Measurements from ENCODE around the gene CAMK2D.
"Not testable (repeated sequence)": the region's sequence is repeated elsewhere in the genome, so short reads cannot be mapped to it uniquely, and the experiment has no call there.

Gene CAMK2D

GRCh38 chr4:113761620-113762185 lies at the start of gene CAMK2D:
CAMK2D (minus strand) TSS chr4:113761738; CDS start chr4:113761068, 670 bp downstream.
- peak; percentile 70 for DNase-seq (ENCODE audit: low read depth)

DNA sequence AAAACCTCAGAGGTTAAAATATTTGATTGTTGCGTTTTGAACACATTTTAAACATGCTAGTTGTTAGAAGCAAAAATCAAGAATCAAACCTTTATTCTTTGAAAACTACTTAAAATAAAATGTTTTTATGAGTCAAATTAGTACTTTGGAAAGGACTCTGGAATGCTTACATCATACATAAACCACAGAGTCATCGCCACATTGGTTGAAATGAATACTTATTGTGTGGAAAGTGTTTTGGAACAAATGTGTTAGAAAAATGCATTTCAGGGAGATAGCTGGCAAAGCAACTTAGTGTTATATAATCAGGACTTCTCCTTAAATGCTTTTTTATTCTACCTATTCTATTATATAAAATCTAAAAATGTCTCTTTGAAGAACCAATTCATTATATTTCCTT lies 49.4 kb upstream of the CAMK2D start:
- peak; percentile 32 for DNase-seq (ENCODE audit: low read depth)

- DNase-seq (ENCODE audit: low read depth): no peak
Measured at GRCh38 chr4:113809311-113809710, 47.8 kb upstream of the CAMK2D start.

DNA sequence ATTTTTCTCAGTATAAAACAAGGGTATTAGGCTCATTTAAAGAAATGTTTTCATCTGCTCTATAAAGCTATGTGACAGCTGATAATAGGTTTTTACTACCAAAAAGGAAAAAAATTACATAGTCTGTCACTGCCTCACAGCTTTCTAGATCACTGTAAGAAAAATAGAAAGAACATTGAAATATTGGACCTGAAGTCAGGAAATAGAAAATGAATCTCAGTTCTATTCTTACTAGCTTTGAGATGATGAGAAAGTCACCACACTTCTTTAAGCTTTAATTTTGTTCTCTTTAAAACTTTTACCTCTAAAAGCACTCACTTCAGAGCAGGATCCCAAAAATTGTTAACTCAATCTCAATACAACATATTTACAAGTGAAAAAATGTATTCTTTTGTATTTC lies 45.3 kb upstream of the CAMK2D start:
- DNase-seq (ENCODE audit: low read depth): no peak

- no peak for DNase-seq (ENCODE audit: low read depth)
Measured at GRCh38 chr4:113801882-113802281, 40.3 kb upstream of the CAMK2D start.

DNA sequence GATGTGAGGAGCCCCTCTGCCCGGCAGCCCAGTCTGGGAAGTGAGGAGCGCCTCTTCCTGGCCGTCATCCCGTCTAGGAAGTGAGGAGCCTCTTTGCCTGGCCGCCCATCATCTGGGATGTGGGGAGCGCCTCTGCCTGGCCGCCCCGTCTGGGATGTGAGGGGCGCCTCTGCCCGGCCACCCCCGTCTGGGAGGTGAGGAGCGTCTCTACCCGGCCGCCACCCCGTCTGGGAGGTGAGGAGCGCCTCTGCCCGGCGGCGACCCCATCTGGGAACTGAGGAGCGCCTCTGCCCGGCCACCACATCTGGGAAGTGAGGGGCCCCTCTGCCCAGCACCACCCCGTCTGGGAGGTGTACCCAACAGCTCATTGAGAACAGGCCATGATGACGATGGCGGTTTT lies 34.8 kb upstream of the CAMK2D start:
- not testable (repeated sequence) for DNase-seq (ENCODE audit: low read depth)

- DNase-seq (ENCODE audit: low read depth): no peak
Measured at GRCh38 chr4:113790478-113790877, 28.9 kb upstream of the CAMK2D start.

DNA sequence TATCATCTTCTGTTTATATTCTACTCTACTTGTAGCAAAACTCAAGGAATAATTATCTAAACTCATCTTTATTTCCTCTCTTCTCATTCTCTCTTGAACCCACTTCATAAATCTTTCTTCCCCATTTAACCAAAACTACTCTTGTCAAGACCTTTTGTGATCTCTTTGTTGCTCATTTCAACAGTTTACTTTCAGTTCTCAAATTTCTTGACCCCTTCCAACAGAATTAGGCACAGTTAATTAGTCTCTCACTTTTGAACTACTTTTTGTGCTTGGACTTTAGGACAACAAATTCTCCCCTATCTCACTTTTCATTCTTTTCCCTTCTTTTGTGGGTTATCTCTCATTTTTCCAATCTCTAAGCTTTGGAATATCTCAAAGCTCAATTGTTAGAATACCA lies 27.4 kb upstream of the CAMK2D start:
- DNase-seq (ENCODE audit: low read depth): no peak

- no peak for DNase-seq (ENCODE audit: low read depth)
Measured at GRCh38 chr4:113785781-113786180, 24.2 kb upstream of the CAMK2D start.

GRCh38 chr4:113784497-113785250 lies 23.1 kb upstream of the CAMK2D start:
- peak; percentile 90 for DNase-seq (ENCODE audit: low read depth)

DNA sequence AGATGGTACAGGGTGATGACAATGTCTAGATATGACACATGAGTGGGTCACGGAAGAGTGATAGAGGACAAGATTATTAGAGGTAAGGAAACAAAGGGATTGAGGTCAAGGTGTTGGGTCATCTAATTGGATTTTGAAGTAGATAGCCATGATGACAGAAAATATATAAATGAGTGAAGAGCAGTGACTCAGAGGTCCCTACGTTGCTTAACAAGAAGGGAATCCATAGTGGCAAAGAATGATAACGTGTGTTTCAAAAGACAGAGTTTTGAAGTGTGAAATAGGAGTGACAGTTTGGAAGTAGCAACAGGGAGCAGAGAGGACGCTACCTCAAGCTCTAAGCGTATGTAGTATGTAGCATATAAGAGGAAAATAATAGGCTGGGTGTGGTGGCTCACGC lies 22.2 kb upstream of the CAMK2D start:
- DNase-seq (ENCODE audit: low read depth): no peak

DNA sequence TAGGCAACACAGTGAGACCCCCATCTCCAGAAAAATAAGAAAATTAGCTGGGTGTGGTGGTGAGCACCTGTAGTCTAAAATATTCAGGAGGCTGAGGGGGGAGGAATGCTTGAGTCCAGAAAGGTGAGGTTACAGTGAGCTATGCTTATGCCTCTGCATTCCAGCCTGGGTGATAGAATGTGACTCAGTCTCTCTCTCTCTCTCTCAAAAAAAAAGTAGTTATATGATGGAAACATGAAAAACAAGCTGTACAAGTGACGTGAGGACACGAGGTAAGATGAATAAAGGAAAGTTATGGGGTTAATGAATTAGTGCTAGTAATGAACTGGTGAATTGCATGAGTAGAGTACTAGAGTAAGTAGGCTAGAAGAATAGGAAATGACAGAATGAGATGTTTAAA lies 21.8 kb upstream of the CAMK2D start:
- no peak for DNase-seq (ENCODE audit: low read depth)

DNA sequence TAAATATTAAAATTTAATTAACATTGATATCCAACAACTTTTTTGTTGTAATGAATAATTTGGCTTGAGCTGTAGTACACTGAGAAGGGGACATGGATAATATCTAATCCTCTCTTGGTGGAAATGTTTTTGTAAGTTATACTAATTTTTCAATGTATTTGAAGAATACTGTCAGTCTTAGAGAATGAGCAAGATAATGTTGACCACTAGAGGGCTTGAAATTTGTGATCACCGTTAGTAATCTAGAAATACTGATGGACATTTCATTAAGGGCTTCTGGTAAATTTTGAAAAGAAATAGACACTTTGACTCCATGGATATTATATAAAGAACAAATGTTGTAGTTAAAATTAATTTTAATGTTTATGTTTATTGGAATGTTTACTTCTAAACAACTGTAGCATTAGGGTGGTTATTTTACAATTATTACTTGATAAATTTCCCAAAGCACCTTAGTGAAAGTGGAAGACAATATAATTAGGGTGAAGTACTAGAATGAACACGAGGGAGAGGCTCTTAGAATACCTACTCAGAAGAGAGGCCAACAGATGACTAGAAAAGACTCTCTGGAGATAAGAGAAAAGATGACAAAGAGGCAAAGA lies 20.0 kb upstream of the CAMK2D start:
- DNase-seq (ENCODE audit: low read depth): no peak

DNA sequence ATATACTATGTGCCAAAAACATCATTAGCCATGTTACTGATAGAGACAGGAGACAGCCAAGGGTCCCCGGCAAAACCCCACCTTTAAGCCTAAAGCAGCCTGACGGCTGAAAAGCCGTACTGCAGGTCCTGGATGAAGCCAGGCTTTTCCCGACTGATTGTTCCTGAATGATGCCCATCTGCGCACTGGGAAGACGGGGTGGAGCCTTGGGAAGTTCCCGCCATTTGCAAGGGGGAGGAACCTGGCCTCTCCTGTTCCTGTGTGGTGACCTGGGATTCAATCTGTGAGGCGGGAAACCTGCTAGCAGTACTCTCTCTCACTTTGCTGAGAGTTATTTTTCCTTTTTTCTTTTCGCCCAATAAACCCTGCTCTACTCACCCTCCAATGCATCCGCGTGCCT lies 15.1 kb upstream of the CAMK2D start:
- no peak for DNase-seq (ENCODE audit: low read depth)

- DNase-seq (ENCODE audit: low read depth): no peak
Measured at GRCh38 chr4:113776016-113776415, 14.5 kb upstream of the CAMK2D start.

DNA sequence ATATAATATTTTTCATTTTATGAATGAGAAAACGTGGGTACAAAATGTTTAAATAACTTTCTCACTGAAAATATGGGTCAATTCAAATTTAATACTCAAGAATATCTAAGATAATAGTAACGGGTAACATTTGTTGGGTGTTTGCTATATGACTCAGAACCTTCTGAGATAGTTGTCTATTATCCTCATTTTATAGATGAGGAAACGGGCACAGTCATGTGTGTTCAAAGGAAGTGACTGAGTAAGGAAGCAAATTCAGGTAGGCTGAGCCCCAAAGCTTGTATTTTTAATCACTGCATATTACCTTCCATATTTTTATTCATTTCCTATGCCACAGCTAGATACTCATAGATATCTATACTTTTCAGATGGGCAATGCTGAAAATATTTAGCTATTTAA lies 12.2 kb upstream of the CAMK2D start:
- DNase-seq (ENCODE audit: low read depth): no peak

DNA sequence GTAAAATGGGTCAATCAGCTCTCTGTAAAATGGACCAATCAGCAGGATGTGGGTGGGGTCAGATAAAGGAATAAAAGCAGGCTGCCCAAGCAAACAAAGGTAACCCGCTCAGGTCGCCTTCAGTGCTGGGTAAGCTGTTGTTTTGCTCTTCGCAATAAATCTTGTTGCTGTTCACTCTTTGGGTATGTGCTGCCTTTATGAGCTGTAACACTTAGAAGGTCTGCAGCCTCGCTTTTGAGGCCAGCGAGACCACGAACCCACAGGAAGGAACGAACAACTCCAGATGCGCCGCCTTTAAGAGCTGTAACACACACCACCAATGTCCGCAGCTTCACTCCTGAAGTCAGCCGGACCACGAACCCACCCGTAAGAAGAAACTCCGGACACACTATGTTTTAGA lies 11.5 kb upstream of the CAMK2D start:
- no peak for DNase-seq (ENCODE audit: low read depth)

- no peak for DNase-seq (ENCODE audit: low read depth)
Measured at GRCh38 chr4:113772319-113772718, 10.8 kb upstream of the CAMK2D start.

DNA sequence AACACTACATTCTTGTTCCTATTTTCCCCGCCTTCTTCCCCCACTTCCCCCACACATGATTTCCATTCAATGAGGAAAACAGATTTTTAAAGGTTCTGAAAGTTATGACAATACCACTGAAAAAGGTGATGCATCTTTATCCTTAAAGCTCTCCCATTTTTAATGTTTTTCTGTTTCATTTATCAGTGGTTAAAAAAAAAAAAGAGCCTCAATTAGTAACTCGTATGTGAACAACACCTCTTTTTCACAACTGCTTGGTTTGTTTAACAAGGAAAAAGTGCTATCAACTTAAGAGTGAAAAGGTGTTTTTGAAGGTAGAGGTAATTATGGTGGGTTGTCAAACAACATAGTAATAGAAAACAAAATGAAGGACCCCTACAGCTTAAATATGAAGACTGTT lies 8.2 kb upstream of the CAMK2D start:
- no peak for DNase-seq (ENCODE audit: low read depth)

DNA sequence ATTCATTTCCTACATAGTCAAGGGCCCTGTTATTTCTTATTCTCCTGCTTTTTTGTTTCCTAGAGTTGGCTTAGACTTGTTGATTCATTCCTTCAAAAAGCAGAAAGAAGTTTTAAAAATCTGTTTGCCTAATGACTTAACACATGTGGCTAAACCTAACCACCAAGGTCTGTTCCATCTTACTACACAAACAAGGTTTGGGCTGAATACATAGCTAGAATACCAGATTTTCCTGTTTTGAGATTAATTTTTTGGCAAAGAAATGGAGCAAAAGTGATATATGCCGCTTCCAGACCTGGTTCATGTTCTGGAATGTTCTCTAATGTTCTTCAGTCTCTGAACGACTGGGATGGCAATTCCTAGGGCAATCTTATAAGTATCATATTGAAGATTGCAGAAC lies 7.4 kb upstream of the CAMK2D start:
- DNase-seq (ENCODE audit: low read depth): no peak

DNA sequence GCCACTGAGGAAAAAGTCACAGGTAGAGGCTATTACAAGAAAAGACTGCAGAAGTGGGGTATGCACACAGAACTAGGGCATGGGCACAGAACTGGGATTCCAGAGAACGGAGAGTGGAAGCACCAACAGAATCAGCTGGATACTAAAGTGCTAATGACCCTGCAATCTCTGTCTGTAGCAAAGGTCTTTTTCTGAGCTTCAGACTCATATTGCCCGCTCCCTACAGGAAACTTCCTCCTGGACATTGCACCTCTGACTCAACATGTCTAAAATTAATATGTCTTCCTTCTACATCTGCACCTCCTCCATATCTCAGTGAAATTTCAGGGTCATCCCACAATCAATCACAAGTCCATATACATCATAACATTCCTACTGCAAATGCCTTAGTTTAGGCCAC lies 5.3 kb upstream of the CAMK2D start:
- DNase-seq (ENCODE audit: low read depth): no peak

GRCh38 chr4:113764720-113765264 lies 3.3 kb upstream of the CAMK2D start:
- DNase-seq (ENCODE audit: low read depth): no peak

- DNase-seq (ENCODE audit: low read depth): not testable (repeated sequence)
Measured at GRCh38 chr4:113763923-113764322, 2.4 kb upstream of the CAMK2D start.

- no peak for DNase-seq (ENCODE audit: low read depth)
Measured at GRCh38 chr4:113763029-113763285, 1.4 kb upstream of the CAMK2D start.
